ENCODE results near the gene COX11. TPM values are rescaled to one million over a fixed set of nuclear protein-coding genes. Genes with fewer than 3 reads are reported as not detected.

The COX11 gene
- total and polyA plus RNA-seq, 2 of the 8 experiments (the other 6 are each of a cell fraction or from before 2014, with no cell fraction given): 43.0 to 54.1 TPM

DNA sequence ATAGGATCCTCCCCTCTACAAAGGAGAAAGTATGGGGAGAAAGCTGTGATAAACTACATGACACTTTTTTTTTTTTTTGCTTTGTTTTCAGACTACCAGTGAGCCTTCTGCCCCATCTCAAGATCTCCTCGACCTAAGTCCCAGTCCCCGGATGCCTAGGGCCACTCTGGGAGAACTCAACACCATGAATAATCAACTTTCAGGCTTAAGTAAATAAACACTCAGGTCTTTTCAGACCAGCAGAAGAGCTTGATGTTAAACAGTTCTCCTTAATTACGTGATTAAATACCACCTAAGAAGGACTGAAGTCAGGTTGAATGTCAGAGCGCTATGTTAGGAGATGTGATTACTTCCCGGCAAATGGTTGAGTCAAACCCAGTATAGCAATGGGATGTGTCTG, 31.4 kb downstream of the COX11 start (continued):
- TF ChIP-seq EZH2 (IDR thresholded peaks at IDR 0.05; ENCODE audit: low read depth, low read length, severe bottlenecking): no peak
- TF ChIP-seq EP300 (IDR thresholded peaks at IDR 0.05; ENCODE audit: borderline replicate concordance in 1 of 2, low read depth in 2 of 2, low read length in 2 of 2): no peak

Data from H1 (cell line).